COLO668 (cell line): ENCODE data around the gene DCC.

Experiments
- DNase-seq: peaks from one replicate; lab custom pipeline; 2025; ENCODE audit not compliant: unreplicated experiment; lab: John Stamatoyannopoulos, UW

The DCC gene

GRCh38 chr18:52339891-52340371 lies at the start of gene DCC:
Gene DCC (plus strand): TSS chr18:52340197. CDS start chr18:52340788, 591 bp downstream.
- peak; percentile 62 for DNase-seq

- DNase-seq: no peak
These were observed 29.3 kb upstream of the DCC start for GRCh38 chr18:52310651-52311050.

GRCh38 chr18:52311331-52311730 lies 28.7 kb upstream of the DCC start:
- DNase-seq: no peak

GRCh38 chr18:52312346-52312745 lies 27.7 kb upstream of the DCC start:
- peak; percentile 25 for DNase-seq

GRCh38 chr18:52313213-52313612 lies 26.8 kb upstream of the DCC start:
- no peak for DNase-seq

GRCh38 chr18:52319424-52319983 lies 20.5 kb upstream of the DCC start:
- DNase-seq: no peak

DNA sequence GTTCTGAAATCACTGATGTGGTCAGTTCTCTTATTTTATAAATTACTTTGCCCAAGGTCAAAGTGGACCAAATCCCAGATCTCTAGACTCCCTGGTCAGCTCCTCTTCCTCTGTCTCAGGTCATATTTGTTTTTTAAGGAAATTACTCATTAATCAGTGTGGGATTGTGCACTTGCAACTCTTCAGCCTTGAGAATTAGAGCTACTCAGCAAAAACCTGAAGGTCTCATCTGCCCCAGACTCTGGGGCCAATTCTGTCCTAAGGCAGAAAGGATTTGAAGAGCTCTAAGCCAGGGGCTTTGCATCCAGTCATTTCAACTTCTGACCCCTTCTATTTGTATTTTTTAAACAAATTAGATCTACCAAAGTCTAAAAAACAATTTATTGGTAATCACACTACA lies 17.7 kb upstream of the DCC start:
- no peak for DNase-seq

- no peak for DNase-seq
These were observed 16.2 kb upstream of the DCC start for GRCh38 chr18:52323802-52324201.

GRCh38 chr18:52325997-52326396 lies 14.0 kb upstream of the DCC start:
- no peak for DNase-seq

- DNase-seq: no peak
These were observed 6.1 kb upstream of the DCC start for GRCh38 chr18:52333860-52334259.

DNA sequence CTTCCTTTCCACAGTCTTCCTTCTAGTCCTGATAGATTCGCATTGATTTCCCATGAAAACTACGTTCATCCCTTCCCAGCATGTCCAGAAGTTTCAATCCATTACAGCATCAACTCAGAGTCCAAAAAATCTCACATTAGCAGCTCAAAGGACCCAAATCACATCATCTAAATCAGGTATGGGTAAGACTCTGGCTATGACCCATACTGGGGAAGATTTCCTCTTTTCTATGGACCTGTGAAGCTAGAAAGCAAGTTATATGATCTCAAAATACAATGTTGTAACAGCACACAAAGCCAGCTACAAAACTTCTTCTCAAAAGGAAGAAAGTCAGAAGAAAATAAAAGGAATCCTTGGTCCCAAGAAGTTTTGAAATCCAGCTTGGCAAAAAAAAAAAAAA lies 5.7 kb upstream of the DCC start:
- no peak for DNase-seq

DNA sequence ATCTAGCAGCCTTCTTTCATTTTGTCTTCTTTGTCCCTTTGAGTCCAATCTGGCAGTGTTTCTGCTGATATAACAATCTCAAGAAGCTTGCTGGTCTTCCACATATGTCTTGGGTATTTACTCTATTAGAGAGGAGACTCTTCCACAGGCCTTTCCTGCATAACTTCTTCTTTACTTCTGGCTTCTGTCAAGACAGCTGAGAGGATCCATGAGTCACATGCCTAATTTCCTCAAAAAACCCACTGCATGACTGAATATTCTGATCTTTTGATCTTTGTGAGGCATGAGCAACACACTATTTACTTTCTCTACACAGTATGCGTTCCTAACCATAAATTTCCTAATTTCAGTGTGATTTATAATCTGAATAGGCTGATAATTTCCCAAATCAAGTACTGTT lies 5.1 kb upstream of the DCC start:
- DNase-seq: no peak

DNA sequence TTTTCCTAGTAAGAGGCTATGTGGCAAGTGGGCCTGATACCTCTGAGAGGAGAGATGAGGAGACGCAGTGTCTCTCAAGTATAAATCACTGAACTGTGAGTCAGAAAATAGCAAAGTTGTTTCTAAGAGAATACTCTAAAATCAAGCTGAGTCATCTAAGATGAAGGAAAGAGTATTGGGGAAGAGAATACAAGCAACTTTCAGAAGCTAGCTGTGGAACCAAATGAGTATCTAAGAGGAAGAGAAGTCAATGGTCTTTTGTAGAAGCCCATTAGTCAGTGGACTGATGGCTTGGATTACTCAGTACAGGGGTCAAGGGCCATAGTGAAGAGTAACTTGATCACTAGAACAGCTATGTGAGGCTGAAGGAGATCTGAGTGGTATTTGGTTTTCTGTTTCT lies 2.7 kb upstream of the DCC start:
- DNase-seq: no peak

DNA sequence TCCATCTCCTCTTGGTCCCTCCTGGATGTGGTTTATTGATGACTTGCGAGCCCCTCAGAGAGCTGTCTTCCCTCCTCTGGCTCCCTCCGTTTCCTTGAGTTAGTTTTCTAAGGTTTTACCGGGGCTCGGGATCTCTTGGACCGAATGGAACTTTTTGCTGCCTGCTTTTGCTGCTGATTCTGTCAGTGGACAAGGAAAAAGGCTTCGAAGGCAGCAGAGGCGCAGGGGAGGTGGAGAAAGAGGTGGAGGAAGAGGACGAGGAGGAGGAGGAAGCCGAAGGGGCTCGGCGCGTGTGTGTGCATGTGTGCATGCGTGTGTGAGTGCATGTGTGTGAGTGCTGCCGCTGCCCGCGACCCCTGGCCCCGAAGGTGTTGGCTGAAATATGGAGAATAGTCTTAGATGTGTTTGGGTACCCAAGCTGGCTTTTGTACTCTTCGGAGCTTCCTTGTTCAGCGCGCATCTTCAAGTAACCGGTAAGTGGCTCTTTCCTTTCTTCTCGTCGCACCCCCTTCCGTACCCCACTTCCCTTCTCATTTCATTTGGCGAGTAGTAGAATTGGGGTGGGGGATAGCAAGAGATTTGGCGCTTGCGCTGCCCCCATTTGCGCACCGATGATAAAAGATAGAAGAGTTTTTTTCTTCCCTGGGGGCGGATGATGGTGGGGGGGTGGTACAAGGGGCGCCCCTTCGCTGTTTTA lies 557 bp downstream of the DCC start:
- DNase-seq: no peak

DNA sequence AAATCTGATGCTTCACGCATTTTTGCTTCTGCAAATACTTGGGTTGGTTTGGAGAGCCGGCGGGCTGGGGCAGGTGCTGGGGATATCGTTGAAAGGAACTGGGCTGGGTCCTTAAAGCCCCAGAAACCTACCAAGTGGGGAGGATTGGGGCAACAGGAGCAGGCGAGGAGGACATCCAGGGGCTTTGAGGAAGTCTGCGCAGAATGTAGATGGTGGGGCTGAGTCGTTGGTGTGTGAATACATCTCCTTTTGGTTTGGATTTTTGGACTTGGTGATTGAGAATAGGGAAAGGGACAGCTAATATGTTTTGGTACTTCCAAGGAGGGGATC lies 1.1 kb downstream of the DCC start:
- no peak for DNase-seq

DNA sequence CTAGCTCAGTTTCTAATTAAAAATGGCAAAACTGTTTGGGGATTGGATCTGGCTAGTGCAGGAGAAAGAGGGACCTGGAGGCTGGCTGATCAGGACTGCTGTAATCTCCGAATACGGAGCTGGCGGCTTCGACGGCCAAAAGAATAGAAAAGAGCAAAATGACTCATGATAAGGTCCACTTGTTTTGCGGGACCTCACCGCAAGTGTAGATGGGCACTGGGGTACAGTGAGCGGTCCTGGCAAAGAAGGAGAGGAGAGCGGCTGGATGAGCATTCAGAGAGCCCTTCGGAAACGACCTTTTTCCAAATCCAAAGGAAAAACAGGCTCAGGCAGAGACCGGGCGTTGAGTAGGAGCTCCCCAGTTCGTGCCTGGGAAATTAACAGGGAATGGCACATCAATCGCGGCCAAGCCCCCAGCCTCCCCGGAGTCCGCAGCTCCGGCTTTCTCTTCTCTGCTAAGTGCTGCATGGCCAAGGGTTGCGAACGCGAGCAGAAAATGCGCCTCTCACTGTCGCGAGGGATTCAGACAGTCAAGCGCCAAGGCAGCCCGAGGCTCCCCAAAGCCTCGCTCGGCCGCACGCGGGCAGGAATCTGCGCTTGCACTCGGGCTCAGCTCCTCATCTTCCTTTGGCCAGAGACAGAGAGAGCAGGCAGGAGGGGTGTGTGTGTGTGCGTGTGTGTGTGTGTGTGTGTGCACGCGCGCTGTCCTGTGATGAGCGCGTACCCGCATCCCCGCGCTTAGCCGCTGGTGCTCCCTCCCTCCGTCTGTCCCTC lies 1.8 kb downstream of the DCC start:
- DNase-seq: no peak

DNA sequence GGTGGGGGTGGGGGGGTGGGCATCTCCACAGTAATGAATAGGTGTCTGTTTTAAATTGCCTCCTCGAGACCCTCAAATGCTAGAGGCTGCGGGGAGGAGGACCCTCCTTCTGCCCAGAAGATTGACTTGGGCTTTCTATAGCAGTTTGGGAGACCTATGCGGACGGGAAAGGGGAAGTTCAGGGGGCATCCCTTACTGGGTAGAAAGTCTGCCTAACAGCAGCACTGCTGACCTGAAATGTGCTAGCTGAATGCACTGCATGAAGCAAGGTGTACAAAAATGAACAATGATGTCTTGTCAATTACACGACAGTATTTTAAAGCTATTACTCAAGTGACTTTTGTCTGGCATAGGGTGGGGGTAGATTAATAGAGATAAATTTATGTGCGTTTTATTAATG lies 2.5 kb downstream of the DCC start:
- DNase-seq: no peak

GRCh38 chr18:52343138-52343537 lies 3.1 kb downstream of the DCC start:
- DNase-seq: no peak

DNA sequence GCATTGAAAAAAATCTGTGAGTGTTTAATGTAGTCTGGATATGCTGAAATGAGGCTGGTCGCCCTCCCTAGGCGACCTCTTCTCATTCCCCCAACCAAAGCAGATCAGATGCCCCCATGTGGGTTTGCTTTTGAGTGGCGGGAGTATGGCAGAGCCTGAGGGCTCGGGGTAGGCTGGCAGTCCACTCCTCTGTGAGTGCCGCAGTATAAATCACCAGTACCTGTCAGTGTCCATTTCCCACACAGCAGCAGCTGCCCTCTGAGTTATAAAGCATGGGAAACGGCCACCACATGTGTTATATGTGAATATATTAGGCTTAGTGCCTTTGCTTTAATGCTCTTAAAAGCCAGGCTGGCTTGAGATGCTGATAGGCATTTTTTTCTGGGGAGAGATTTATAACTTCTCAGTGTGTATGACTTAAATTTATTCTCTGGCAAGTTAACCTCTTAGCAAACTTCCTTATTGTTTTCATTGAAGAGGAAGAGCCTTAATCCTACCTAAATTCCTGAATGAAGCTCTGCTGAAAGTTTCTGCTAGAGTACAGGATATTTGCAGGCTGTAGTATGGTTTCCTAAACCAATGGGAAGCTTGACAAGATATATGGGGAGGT lies 3.8 kb downstream of the DCC start:
- no peak for DNase-seq

- no peak for DNase-seq
These were observed 4.9 kb downstream of the DCC start for GRCh38 chr18:52344881-52345280.

DNA sequence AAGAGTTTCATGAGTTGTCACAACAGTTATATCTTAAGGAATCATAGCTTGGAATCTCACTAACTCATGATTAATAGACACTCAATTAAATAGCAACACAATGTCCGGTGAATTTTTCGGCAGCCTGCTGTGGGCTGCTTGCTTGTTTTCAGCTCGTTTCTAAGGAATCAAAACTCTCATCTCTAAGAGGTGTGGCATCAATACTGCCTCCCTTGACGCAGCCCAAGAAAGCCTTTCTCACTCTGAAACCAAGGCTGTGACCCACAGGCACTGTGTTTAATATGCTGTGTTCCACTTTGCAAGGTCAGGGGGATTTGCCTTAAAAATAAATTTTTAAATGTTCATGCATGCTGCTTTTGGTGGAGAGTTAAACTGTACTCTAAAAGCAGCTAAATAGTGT lies 5.4 kb downstream of the DCC start:
- no peak for DNase-seq

GRCh38 chr18:52348209-52348608 lies 8.2 kb downstream of the DCC start:
- peak; percentile 32 for DNase-seq
